Measurements from ENCODE around the gene FOXL2NB.

GRCh38 chr3:138940446-138940845 is 6.6 kb upstream of the FOXL2NB start:
- TF ChIP-seq POLR2A (IDR thresholded peaks at IDR 0.05) (no peak), EP300 (IDR thresholded peaks at IDR 0.05) (no peak)

All from ovary (tissue), 1 donor.